Spleen (tissue), 11 donors: ENCODE data around the gene PTGER1. TPM values are rescaled to one million over a fixed set of nuclear protein-coding genes. Genes with fewer than 3 reads are reported as not detected.

Source experiments
- DNase-seq: peaks from one replicate; pipeline ENCODE4 v3.0.0-alpha.2; 2020
- H3K27ac ChIP-seq, 8 donors: fragments of 200-600 bp; sonication (generic) in 7 of 8; 1 replicate in 4 of 8; 2 replicates in 4 of 8; pipeline versions ENCODE4 v1.5.0 to v1.8.0; 2016 to 2021; ENCODE audit warnings: inconsistent platforms in 4 of 8, mild to moderate bottlenecking in 4 of 8, moderate library complexity in 1 of 8
- H3K27me3 ChIP-seq, 7 donors: fragments of 200-600 bp; sonication (generic) in 6 of 7; replicated peaks in 1 of 7; 1 replicate in 4 of 7; 2 replicates in 3 of 7; pipeline versions ENCODE4 v1.5.0 to v1.8.0; 2016 to 2021; ENCODE audit warnings: inconsistent platforms in 3 of 7, mild to moderate bottlenecking in 1 of 7
- H3K36me3 ChIP-seq, 6 donors: fragments of 200-600 bp; sonication (generic) in 5 of 6; 1 replicate in 4 of 6; 2 replicates in 2 of 6; pipeline versions ENCODE4 v1.5.0 to v1.8.0; 2016 to 2021; ENCODE audit warnings: inconsistent platforms in 2 of 6
- H3K4me1 ChIP-seq, 6 donors: fragments of 200-600 bp; sonication (generic) in 5 of 6; 1 replicate in 3 of 6; 2 replicates in 3 of 6; pipeline versions ENCODE4 v1.5.0 to v1.8.0; 2016 to 2021; ENCODE audit warnings: inconsistent platforms in 3 of 6
- H3K4me3 ChIP-seq, 8 donors: fragments of 200-600 bp; sonication (generic) in 7 of 8; 1 replicate in 4 of 8; 2 replicates in 4 of 8; pipeline versions ENCODE4 v1.5.0 to v1.8.0; 2016 to 2021; ENCODE audit warnings: inconsistent platforms in 4 of 8, mild to moderate bottlenecking in 4 of 8, moderate library complexity in 2 of 8
- H3K9me3 ChIP-seq, 8 donors: fragments of 200-600 bp; sonication (generic) in 7 of 8; 1 replicate in 4 of 8; 2 replicates in 4 of 8; pipeline versions ENCODE4 v1.5.0 to v1.8.0; 2016 to 2021; ENCODE audit warnings: inconsistent platforms in 4 of 8
- POLR2A ChIP-seq, 3 donors: fragments of 450-650 bp; IDR thresholded peaks; one replicate each; pipeline ENCODE4 v1.5.1; 2017; ENCODE audit warnings: antibody characterized with exemption in 3 of 3, mild to moderate bottlenecking in 1 of 3
- POLR2AphosphoS5 ChIP-seq, 3 donors: sonication (generic); formaldehyde crosslinking; IDR thresholded peaks; one replicate each; pipeline ENCODE4 v1.5.1; 2017; ENCODE audit warnings: antibody characterized with exemption in 3 of 3
- WGBS, 5 donors: extraction: QIAGEN DNeasy Blood & Tissue Kit in 3 of 5; methylation state at CpG; one replicate each; pipeline versions ENCODE4 v1.1.5 to v1.1.7; 2013 to 2018; 5-methylcytosine and 5-hydroxymethylcytosine counted together
- intact Hi-C: fragments of 100-400 bp; cut with DNase I; formaldehyde crosslinking; loops from one replicate; pipeline ENCODE4 v1.15.0; 2023; ENCODE audit warnings: low total_unique reads
- polyA plus RNA-seq, 3 donors: library from polyadenylated mRNA; stranded (reverse); fragments of 200-250 nt; gene quantifications; one replicate each; pipeline ENCODE4 v1.2.1, GENCODE V29; 2013
- small RNA-seq, 4 donors: library from RNA; depleted of rRNA; stranded (forward); fragments of <200 nt; gene quantifications; one replicate each; pipeline ENCODE3, GENCODE V24; 2016
- total RNA-seq, 7 donors: library from RNA; depleted of rRNA in 3 of 7; stranded (reverse); fragments of >200 nt in 3 of 7; fragmentation: NEBNext Ultra II Directional in 4 of 7; extraction: Animal tissue kit (Norgen Biotek cat#: 25700) in 4 of 7; gene quantifications; one replicate each; pipeline versions ENCODE4 v1.1.0 to v1.2.1, GENCODE V29; 2016 to 2021
- TF ChIP-seq, protein P1 (sequence below), 11 experiments: fragments of 200-600 bp in 7 of 11; fragments of 450-650 bp in 4 of 11; sonication (generic) in 4 of 11; IDR thresholded peaks in 8 of 11; conservative IDR thresholded peaks in 3 of 11; 1 replicate in 7 of 11; 2 replicates in 4 of 11; pipeline versions ENCODE4 v1.4.0 to v1.8.0; 2016 to 2021; ENCODE audit warnings: antibody characterized with exemption in 11 of 11, inconsistent platforms in 4 of 11, mild to moderate bottlenecking in 1 of 11
- donor health status: healthy with polysubstance abuse.
- donor health status: DM: no; HTN: no; CAD: no; lungs with moderate emphysema.
- donor health status: DM: no; HTN: no; CAD: no.
- donor health status: Bipolar disorder and iron deficiency.
- donor health status: healthy.
- donor health status: DM: no; HTN: no; CAD: no.
- donor health status: DM: yes; HTN: yes; CAD: no.

Gene PTGER1
- total and polyA plus RNA-seq, 10 donors, result 1.8 to 26.8 (median 8.0) TPM

DNA sequence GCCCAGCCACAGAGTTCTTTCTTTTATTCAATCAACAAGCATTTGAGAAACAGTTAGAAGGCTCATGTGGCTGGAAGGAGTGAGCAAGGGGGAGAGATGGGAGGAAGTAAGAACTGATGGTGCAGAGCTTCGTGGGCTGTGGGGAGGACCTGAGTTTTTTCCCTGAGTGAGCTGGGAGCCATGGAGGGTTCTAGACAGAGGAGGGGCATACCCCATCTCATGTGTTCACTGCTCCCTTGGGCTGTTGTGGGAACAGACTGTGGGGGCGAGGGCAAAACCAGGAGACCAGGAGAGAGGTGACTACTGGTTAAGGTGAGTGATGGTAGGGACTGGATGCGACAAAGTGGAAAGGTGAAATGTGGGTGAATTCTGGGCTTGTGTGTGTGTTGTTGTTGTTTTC, 44.4 kb downstream of the PTGER1 start:
- no peak for DNase-seq
- intact Hi-C loops, result no loop called here
- H3K9me3 ChIP-seq, result no peaks in the 10 kb centered on the region
- WGBS, 5 donors, result 65 to 78% (median 71%) methylated on average over 3 of the region's 3 CpGs
- H3K27me3 ChIP-seq, result no peaks in the 10 kb centered on the region
- H3K4me1 ChIP-seq, result peaks cover 14 to 40% (median 36%) of the 10 kb centered on the region in 6 donors
- H3K27ac ChIP-seq, result no peak overlapping the region
- TF ChIP-seq, protein P1, sequence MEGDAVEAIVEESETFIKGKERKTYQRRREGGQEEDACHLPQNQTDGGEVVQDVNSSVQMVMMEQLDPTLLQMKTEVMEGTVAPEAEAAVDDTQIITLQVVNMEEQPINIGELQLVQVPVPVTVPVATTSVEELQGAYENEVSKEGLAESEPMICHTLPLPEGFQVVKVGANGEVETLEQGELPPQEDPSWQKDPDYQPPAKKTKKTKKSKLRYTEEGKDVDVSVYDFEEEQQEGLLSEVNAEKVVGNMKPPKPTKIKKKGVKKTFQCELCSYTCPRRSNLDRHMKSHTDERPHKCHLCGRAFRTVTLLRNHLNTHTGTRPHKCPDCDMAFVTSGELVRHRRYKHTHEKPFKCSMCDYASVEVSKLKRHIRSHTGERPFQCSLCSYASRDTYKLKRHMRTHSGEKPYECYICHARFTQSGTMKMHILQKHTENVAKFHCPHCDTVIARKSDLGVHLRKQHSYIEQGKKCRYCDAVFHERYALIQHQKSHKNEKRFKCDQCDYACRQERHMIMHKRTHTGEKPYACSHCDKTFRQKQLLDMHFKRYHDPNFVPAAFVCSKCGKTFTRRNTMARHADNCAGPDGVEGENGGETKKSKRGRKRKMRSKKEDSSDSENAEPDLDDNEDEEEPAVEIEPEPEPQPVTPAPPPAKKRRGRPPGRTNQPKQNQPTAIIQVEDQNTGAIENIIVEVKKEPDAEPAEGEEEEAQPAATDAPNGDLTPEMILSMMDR (IDR thresholded peaks at IDR 0.05 in 8 of 11, conservative IDR thresholded peaks at IDR 0.05 in 3 of 11), result no peak
- TF ChIP-seq POLR2A (IDR thresholded peaks at IDR 0.05), result no peak
- TF ChIP-seq POLR2AphosphoS5 (IDR thresholded peaks at IDR 0.05), result no peak
- H3K4me3 ChIP-seq, result no peak overlapping the region
- H3K36me3 ChIP-seq, result peaks cover 0 to 3% (median 0%) of the 10 kb centered on the region in 6 donors

- intact Hi-C loops, result no loop called here
- TF ChIP-seq POLR2A (IDR thresholded peaks at IDR 0.05), result no peak
- TF ChIP-seq, protein P1 (IDR thresholded peaks at IDR 0.05 in 8 of 11, conservative IDR thresholded peaks at IDR 0.05 in 3 of 11), result no peak
- no peak for TF ChIP-seq POLR2AphosphoS5 (IDR thresholded peaks at IDR 0.05)
- WGBS, 5 donors, result 86 to 95% (median 93%) methylated on average over 4 of the region's 4 CpGs
- Histone ChIP-seq H3K27ac (no peak overlapping the region), H3K27me3 (no peaks in the 10 kb centered on the region), H3K4me3 (no peak overlapping the region), H3K36me3 (no peaks in the 10 kb centered on the region), H3K9me3 (no peaks in the 10 kb centered on the region), H3K4me1 (peaks cover 0 to 22% (median 19%) of the 10 kb centered on the region in 6 donors)
- no peak for DNase-seq
Measured at GRCh38 chr19:14428882-14429416, 46.2 kb downstream of the PTGER1 start.

GRCh38 chr19:14427461-14427860, 47.7 kb downstream of the PTGER1 start:
- no peak overlapping the region for H3K27ac ChIP-seq
- no peaks in the 10 kb centered on the region for H3K36me3 ChIP-seq
- no peak overlapping the region for H3K4me3 ChIP-seq
- 75 to 85% (median 78%) methylated on average over 2 of the region's 2 CpGs for WGBS, 5 donors
- peaks cover 0 to 20% (median 11%) of the 10 kb centered on the region in 6 donors for H3K4me1 ChIP-seq
- TF ChIP-seq, protein P1 (IDR thresholded peaks at IDR 0.05 in 8 of 11, conservative IDR thresholded peaks at IDR 0.05 in 3 of 11), result no peak
- TF ChIP-seq POLR2A (IDR thresholded peaks at IDR 0.05) (no peak), POLR2AphosphoS5 (IDR thresholded peaks at IDR 0.05) (no peak)
- H3K9me3 ChIP-seq, result no peaks in the 10 kb centered on the region
- intact Hi-C loops, result no loop called here
- no peak for DNase-seq
- H3K27me3 ChIP-seq, result no peaks in the 10 kb centered on the region

DNA sequence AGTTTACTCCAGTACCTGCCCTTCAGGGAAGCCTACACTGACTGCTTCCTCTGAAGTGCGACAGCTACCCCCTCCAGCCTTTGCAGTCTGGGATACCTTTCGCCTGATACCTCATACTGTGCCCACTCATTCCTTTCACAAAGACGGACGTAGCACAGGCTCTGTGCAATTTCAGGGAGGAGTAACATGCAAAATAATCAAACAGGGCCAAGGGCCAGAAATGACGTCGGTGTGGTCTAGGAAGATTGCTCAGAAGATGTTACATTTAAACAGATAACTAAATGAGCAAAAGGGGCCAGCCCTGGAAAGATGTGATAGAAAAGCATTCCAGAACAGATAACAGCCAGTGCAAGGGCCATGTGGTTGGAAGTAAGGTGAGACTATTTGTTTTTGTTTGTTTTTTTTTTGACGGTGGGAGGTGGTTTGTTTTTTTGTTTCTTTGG, 49.4 kb downstream of the PTGER1 start:
- H3K27me3 ChIP-seq, result no peaks in the 10 kb centered on the region
- DNase-seq, result no peak
- intact Hi-C loops, result no loop called here
- H3K36me3 ChIP-seq, result no peaks in the 10 kb centered on the region
- WGBS, 5 donors, result 80 to 91% (median 86%) methylated on average over 7 of the region's 7 CpGs
- no peak overlapping the region for H3K27ac ChIP-seq
- peaks cover 0 to 13% (median 0%) of the 10 kb centered on the region in 6 donors for H3K4me1 ChIP-seq
- H3K4me3 ChIP-seq, result no peak overlapping the region
- TF ChIP-seq POLR2A (IDR thresholded peaks at IDR 0.05) (no peak), POLR2AphosphoS5 (IDR thresholded peaks at IDR 0.05) (no peak)
- TF ChIP-seq, protein P1 (IDR thresholded peaks at IDR 0.05 in 8 of 11, conservative IDR thresholded peaks at IDR 0.05 in 3 of 11), result no peak
- H3K9me3 ChIP-seq, result no peaks in the 10 kb centered on the region

Small RNA genes within 50 kb of the gene (small RNA-seq; reads per million reads assigned to genes)
- 0 reads per million in 4 donors for gene SNRPGP15

Other genes starting within 250 kb of the PTGER1 start
- 100 to 1,000 TPM; 190 to 455 (median 280) TPM for gene ADGRE5, start 93.9 kb downstream of the PTGER1 start, total RNA-seq
- 10 to 100 TPM; 42.8 to 87.8 (median 55.7) TPM for gene ADGRE5, start 93.9 kb downstream of the PTGER1 start, polyA plus RNA-seq
- 100 to 1,000 TPM in 6 of 7 donors, 10 to 100 TPM in 1; 81.8 to 155 (median 124) TPM for gene DDX39A, start 56.0 kb downstream of the PTGER1 start, total RNA-seq
- 100 to 1,000 TPM; 176 to 267 (median 248) TPM for gene DDX39A, start 56.0 kb downstream of the PTGER1 start, polyA plus RNA-seq
- gene PKN1, start 42.0 kb downstream of the PTGER1 start, total RNA-seq, result 100 to 1,000 TPM; 138 to 213 (median 175) TPM
- gene PKN1, start 42.0 kb downstream of the PTGER1 start, polyA plus RNA-seq, result 100 to 1,000 TPM in 2 of 3 donors, 10 to 100 TPM in 1; 93.3 to 186 (median 113) TPM
- gene GIPC1, start 20.8 kb upstream of the PTGER1 start, total RNA-seq, result 10 to 100 TPM; 17.1 to 40.4 (median 21.7) TPM
- 10 to 100 TPM; 30.0 to 58.1 (median 31.3) TPM for gene GIPC1, start 20.8 kb upstream of the PTGER1 start, polyA plus RNA-seq
- 100 to 1,000 TPM in 1 of 7 donors, 10 to 100 TPM in 6; 33.9 to 157 (median 43.0) TPM for gene DNAJB1, start 43.0 kb upstream of the PTGER1 start, total RNA-seq
- gene DNAJB1, start 43.0 kb upstream of the PTGER1 start, polyA plus RNA-seq, result 10 to 100 TPM; 12.6 to 29.4 (median 19.7) TPM
- 10 to 100 TPM; 51.6 to 92.2 (median 60.9) TPM for gene TECR, start 54.2 kb upstream of the PTGER1 start, total RNA-seq
- 10 to 100 TPM; 75.8 to 89.0 (median 76.6) TPM for gene TECR, start 54.2 kb upstream of the PTGER1 start, polyA plus RNA-seq
- 100 to 1,000 TPM in 3 of 7 donors, 10 to 100 TPM in 4; 77.2 to 185 (median 92.3) TPM for gene NDUFB7, start 96.7 kb upstream of the PTGER1 start, total RNA-seq
- gene NDUFB7, start 96.7 kb upstream of the PTGER1 start, polyA plus RNA-seq, result 100 to 1,000 TPM; 283 to 374 (median 336) TPM
- 10 to 100 TPM; 17.9 to 40.1 (median 23.6) TPM for gene CLEC17A, start 107.7 kb upstream of the PTGER1 start, total RNA-seq
- gene CLEC17A, start 107.7 kb upstream of the PTGER1 start, polyA plus RNA-seq, result 10 to 100 TPM; 20.1 to 47.6 (median 23.3) TPM
- 10 to 100 TPM in 3 of 7 donors, 1 to 10 TPM in 4; 2.0 to 16.3 (median 3.7) TPM for gene ADGRE3, start 199.5 kb upstream of the PTGER1 start, total RNA-seq
- under 1 TPM; 0.05 to 0.48 (median 0.17) TPM for gene ADGRE3, start 199.5 kb upstream of the PTGER1 start, polyA plus RNA-seq
- 10 to 100 TPM; 21.7 to 43.5 (median 34.8) TPM for gene ZNF333, start 214.7 kb upstream of the PTGER1 start, total RNA-seq
- 10 to 100 TPM in 1 of 3 donors, 1 to 10 TPM in 2; 7.7 to 10.3 (median 9.2) TPM for gene ZNF333, start 214.7 kb upstream of the PTGER1 start, polyA plus RNA-seq